Endothelial cell of umbilical vein (primary cell): ENCODE data around the gene CDH23. TPM values are rescaled to one million over a fixed set of nuclear protein-coding genes. Genes with fewer than 3 reads are reported as not detected.

Experiments
- BruUV-seq: library from RNA; stranded (reverse); fragments of 400-500 nt; replicated peaks from 2 replicates; lab custom pipeline; 2021; lab: Mats Ljungman, UMichigan
- CTCF ChIA-PET: fragments of 300-600, 350-600 bp; sonication (Branson Sonifier 250); formaldehyde crosslinking; loops from one replicate; lab custom pipeline; 2021; ENCODE audit warnings: antibody characterized with exemption, inconsistent platforms; lab: Charles Lee
- POLR2A ChIA-PET: fragments of 300-600, 350-600 bp; sonication (Branson Sonifier 250); formaldehyde crosslinking; loops from one replicate; lab custom pipeline; 2021; ENCODE audit warnings: antibody characterized with exemption, inconsistent platforms; lab: Charles Lee
- DNase-seq: peaks from one replicate; pipeline ENCODE4 v3.0.0-alpha.2; 2011; ENCODE audit warnings: low read depth, low spot score
- FAIRE-seq: peaks from 2 replicates; lab custom pipeline; 2011; peaks lifted over from hg19 to GRCh38; lab: Jason Lieb, UNC
- H2AFZ ChIP-seq: 2 replicates; pipeline ENCODE4 v1.6.0; 2012; ENCODE audit warnings: low read depth, low read length, control low read depth, inconsistent platforms
- H3K27ac ChIP-seq: 2 replicates; pipeline ENCODE4 v1.5.1; 2011; ENCODE audit warnings: low read depth, mild to moderate bottlenecking, control low read depth, low read length, moderate library complexity; ENCODE audit not compliant: insufficient read depth
- H3K27me3 ChIP-seq, 2 experiments: 2 replicates each; pipeline versions ENCODE4 v1.6.0 to v1.6.1; 2011; ENCODE audit warnings: low read length in 2 of 2, mixed read lengths in 1 of 2; ENCODE audit not compliant: control insufficient read depth in 2 of 2, insufficient read depth in 2 of 2
- H3K36me3 ChIP-seq, 2 experiments: 2 replicates in 1 of 2; 3 replicates in 1 of 2; pipeline ENCODE4 v1.5.1; 2011; ENCODE audit warnings: low read length in 2 of 2, mild to moderate bottlenecking in 1 of 2, moderate library complexity in 1 of 2; ENCODE audit not compliant: control insufficient read depth in 2 of 2, insufficient read depth in 2 of 2; ENCODE audit errors: extremely low read depth in 1 of 2
- H3K4me1 ChIP-seq: 3 replicates; pipeline ENCODE4 v1.5.1; 2011; ENCODE audit warnings: mild to moderate bottlenecking, low read length; ENCODE audit not compliant: control insufficient read depth, insufficient read depth; ENCODE audit errors: extremely low read depth
- H3K4me2 ChIP-seq: 2 replicates; pipeline ENCODE4 v1.6.1; 2011; ENCODE audit warnings: low read length, control low read depth, mixed read lengths; ENCODE audit not compliant: insufficient read depth
- H3K4me3 ChIP-seq, 3 experiments: fragments of 200-600 bp in 1 of 3; sonication (generic), shearing (Covaris generic) in 1 of 3; replicated peaks in 1 of 3; 2 replicates each; pipeline ENCODE4 v1.5.1; 2011 to 2016; ENCODE audit warnings: control low read depth in 3 of 3, low read length in 3 of 3, mild to moderate bottlenecking in 2 of 3, inconsistent platforms in 1 of 3, low read depth in 1 of 3, moderate library complexity in 1 of 3; ENCODE audit not compliant: insufficient read depth in 1 of 3
- H3K79me2 ChIP-seq: 2 replicates; pipeline ENCODE4 v1.6.0; 2012; ENCODE audit warnings: low read length, inconsistent platforms; ENCODE audit not compliant: control insufficient read depth, insufficient read depth
- H3K9ac ChIP-seq: replicated peaks from 2 replicates; pipeline ENCODE3; 2011; ENCODE audit warnings: low read length, control low read depth; ENCODE audit not compliant: insufficient read depth; ENCODE audit errors: extremely low read depth
- H3K9me1 ChIP-seq: replicated peaks from 3 replicates; pipeline ENCODE4 v1.6.0; 2011; ENCODE audit warnings: mild to moderate bottlenecking, low read length; ENCODE audit not compliant: control insufficient read depth, insufficient read depth; ENCODE audit errors: extremely low read depth
- H3K9me3 ChIP-seq: replicated peaks from 2 replicates; pipeline ENCODE4 v1.5.1; 2012; ENCODE audit warnings: low read length, inconsistent platforms; ENCODE audit not compliant: control insufficient read depth, insufficient read depth
- H4K20me1 ChIP-seq: replicated peaks from 2 replicates; pipeline ENCODE3; 2011; ENCODE audit warnings: mild to moderate bottlenecking, low read length; ENCODE audit not compliant: control insufficient read depth, insufficient read depth; ENCODE audit errors: extremely low read depth
- EZH2 ChIP-seq: IDR thresholded peaks from 2 replicates; pipeline ENCODE4 v1.6.1; 2012; ENCODE audit warnings: borderline replicate concordance, low read depth, mild to moderate bottlenecking, moderate library complexity, low read length, inconsistent platforms; ENCODE audit not compliant: severe bottlenecking
- FOS ChIP-seq: IDR thresholded peaks from 2 replicates; pipeline ENCODE4 v1.6.1; 2011; ENCODE audit warnings: mild to moderate bottlenecking, low read length, moderate library complexity, borderline replicate concordance; ENCODE audit not compliant: insufficient read depth
- GATA2 ChIP-seq: IDR thresholded peaks from 2 replicates; pipeline ENCODE4 v1.7.0; 2011; ENCODE audit warnings: low read depth, mild to moderate bottlenecking, moderate library complexity, mixed read lengths, low read length; ENCODE audit not compliant: insufficient read length, insufficient read depth
- JUN ChIP-seq: IDR thresholded peaks from 2 replicates; pipeline ENCODE4 v1.6.1; 2011; ENCODE audit warnings: borderline replicate concordance, low read depth; ENCODE audit not compliant: insufficient read length, insufficient read depth
- MAX ChIP-seq: IDR thresholded peaks from 2 replicates; pipeline ENCODE4 v1.6.1; 2011; ENCODE audit not compliant: insufficient read depth, insufficient read length
- MYC ChIP-seq: IDR thresholded peaks from one replicate; pipeline ENCODE4 v1.6.1; 2011; ENCODE audit warnings: mild to moderate bottlenecking, low read depth, low read length
- POLR2A ChIP-seq: IDR thresholded peaks from 2 replicates; pipeline ENCODE4 v1.6.1; 2012; ENCODE audit warnings: low read depth, mild to moderate bottlenecking, control low read depth, low read length
- POLR2AphosphoS5 ChIP-seq: IDR thresholded peaks from 2 replicates; pipeline ENCODE4 v1.6.1; 2012; ENCODE audit warnings: low read depth, mild to moderate bottlenecking, control low read depth, low read length, moderate library complexity; ENCODE audit not compliant: insufficient read depth
- dilution Hi-C: fragments of 300-500 bp; cut with MboI; formaldehyde crosslinking; loops from one replicate; pipeline ENCODE4 v1.15.0; 2019; ENCODE audit warnings: low sequenced_read_pairs; ENCODE audit not compliant: extremely low pct_ligation_motif_present
- intact Hi-C: fragments of 100-400 bp; cut with micrococcal nuclease; formaldehyde crosslinking; loops from one replicate; pipeline ENCODE4 v1.10.0; 2022
- polyA plus RNA-seq, 4 experiments: library from polyadenylated mRNA; depleted of rRNA in 3 of 4; stranded (reverse) in 3 of 4; unstranded in 1 of 4; fragments of >200 nt; gene quantifications; 2 replicates each; pipeline versions ENCODE4 v1.2.1 to v1.2.3, GENCODE V29; 2011 to 2012; ENCODE audit warnings: missing spikeins in 1 of 4
- total RNA-seq: library from RNA; stranded (reverse); gene quantifications from 2 replicates; pipeline ENCODE4 v1.2.3, GENCODE V29; 2021
- TF ChIP-seq, protein P1 (sequence below), 2 donors: IDR thresholded peaks; 1 replicate in 1 of 2; 2 replicates in 1 of 2; pipeline ENCODE4 v1.5.1; 2011; ENCODE audit warnings: low read length in 2 of 2, mild to moderate bottlenecking in 2 of 2, moderate library complexity in 2 of 2, control low read depth in 1 of 2, inconsistent platforms in 1 of 2, low read depth in 1 of 2; ENCODE audit not compliant: insufficient read depth in 1 of 2; ENCODE audit errors: extremely low read depth in 1 of 2

CDH23 gene
- total and polyA plus RNA-seq, 2 donors (not counting 3 experiments of a cell fraction or from before 2014, with no cell fraction given): not detected

DNA sequence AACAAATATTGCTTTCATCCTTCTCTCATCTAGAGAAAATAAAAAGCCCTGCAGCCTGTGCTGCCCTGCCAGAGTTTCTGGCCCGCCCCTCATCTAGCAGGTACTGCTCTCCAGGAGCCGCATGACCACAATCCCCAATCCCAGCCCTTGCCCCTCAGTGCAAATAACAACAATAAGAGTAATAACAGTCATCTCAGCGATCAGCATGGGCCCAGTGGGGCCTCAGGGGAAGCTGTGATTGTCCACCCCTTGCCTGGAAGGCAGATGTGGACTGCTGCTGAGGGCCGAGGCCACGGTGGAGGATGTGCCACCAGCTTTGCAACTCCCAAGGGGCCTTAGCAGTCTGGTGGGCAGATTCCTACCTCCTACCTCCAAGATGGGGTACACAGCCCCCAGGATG, 106.1 kb downstream of the CDH23 start:
- Histone ChIP-seq H3K79me2 (no peaks in the 10 kb centered on the region), H3K9ac (no peak overlapping the region), H4K20me1 (no peaks in the 10 kb centered on the region), H3K9me1 (no peaks in the 10 kb centered on the region), H3K4me2 (no peak overlapping the region), H2AFZ (no peak overlapping the region), H3K27me3 (peaks cover under 1 to 15% of the 10 kb centered on the region in 2 experiments), H3K9me3 (no peaks in the 10 kb centered on the region), H3K4me3 (no peak overlapping the region), H3K4me1 (no peaks in the 10 kb centered on the region), H3K36me3 (no peaks in the 10 kb centered on the region), H3K27ac (no peak overlapping the region)
- FAIRE-seq (no peak), DNase-seq (no peak)
- no TSS peak for BruUV-seq
- ChIA-PET POLR2A (no interaction called here), CTCF (no interaction called here)
- dilution Hi-C loops (no loop called here), intact Hi-C loops (no loop called here)
- TF ChIP-seq JUN (no peak), FOS (no peak), POLR2A (no peak), POLR2AphosphoS5 (no peak), GATA2 (no peak), EZH2 (no peak), MAX (no peak), MYC (no peak)
- TF ChIP-seq, protein P1, sequence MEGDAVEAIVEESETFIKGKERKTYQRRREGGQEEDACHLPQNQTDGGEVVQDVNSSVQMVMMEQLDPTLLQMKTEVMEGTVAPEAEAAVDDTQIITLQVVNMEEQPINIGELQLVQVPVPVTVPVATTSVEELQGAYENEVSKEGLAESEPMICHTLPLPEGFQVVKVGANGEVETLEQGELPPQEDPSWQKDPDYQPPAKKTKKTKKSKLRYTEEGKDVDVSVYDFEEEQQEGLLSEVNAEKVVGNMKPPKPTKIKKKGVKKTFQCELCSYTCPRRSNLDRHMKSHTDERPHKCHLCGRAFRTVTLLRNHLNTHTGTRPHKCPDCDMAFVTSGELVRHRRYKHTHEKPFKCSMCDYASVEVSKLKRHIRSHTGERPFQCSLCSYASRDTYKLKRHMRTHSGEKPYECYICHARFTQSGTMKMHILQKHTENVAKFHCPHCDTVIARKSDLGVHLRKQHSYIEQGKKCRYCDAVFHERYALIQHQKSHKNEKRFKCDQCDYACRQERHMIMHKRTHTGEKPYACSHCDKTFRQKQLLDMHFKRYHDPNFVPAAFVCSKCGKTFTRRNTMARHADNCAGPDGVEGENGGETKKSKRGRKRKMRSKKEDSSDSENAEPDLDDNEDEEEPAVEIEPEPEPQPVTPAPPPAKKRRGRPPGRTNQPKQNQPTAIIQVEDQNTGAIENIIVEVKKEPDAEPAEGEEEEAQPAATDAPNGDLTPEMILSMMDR (IDR thresholded peaks at IDR 0.05; ENCODE audit: extremely low read depth in 1 of 2, insufficient read depth in 1 of 2, low read depth in 1 of 2, low read length in 2 of 2): no peak
